GM18861 (cell line): ENCODE measurements around the gene ATP1A4.
"Not testable (repeated sequence)": the region's sequence is repeated elsewhere in the genome, so short reads cannot be mapped to it uniquely, and the experiment has no call there.

Experiments
- ATAC-seq: cut with Tn5 transposase; IDR thresholded peaks from one replicate; pipeline ENCODE4 v1.9.1; 2021; ENCODE audit not compliant: unreplicated experiment

ATP1A4 gene

DNA sequence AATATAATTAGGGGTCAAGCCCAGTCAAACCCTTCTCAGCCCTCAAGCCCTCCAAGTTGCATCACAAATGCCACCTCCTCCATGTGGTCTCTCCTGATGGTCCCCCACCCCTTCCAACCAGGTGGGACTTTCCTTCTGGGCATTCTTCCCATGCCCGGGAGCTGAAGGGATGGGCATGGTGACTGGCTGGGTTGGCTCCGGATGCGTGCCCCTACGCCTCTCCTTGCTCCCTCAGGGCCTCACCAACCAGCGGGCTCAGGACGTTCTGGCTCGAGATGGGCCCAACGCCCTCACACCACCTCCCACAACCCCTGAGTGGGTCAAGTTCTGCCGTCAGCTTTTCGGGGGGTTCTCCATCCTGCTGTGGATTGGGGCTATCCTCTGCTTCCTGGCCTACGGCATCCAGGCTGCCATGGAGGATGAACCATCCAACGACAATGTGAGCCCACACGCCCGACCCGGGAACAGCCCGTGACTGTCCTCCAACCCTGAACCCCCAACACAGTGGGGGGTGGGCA, 28.4 kb upstream of the ATP1A4 start:
- ATAC-seq = no peak

DNA sequence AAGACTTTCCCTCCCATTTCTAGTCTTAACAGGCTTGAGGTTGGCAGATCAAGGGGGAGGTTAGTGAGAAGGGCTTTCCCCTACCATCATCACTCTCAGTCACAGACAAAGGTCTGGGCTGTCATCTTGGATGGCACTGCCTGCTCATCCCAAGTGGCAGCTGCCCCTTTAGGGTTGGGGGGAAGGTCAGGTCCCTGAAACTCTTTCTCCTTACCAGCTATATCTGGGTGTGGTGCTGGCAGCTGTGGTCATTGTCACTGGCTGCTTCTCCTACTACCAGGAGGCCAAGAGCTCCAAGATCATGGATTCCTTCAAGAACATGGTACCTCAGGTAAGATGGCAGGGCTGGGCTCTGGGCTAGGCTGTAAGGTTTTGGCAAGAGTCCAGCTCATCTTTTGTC, 27.7 kb upstream of the ATP1A4 start:
- no peak for ATAC-seq

DNA sequence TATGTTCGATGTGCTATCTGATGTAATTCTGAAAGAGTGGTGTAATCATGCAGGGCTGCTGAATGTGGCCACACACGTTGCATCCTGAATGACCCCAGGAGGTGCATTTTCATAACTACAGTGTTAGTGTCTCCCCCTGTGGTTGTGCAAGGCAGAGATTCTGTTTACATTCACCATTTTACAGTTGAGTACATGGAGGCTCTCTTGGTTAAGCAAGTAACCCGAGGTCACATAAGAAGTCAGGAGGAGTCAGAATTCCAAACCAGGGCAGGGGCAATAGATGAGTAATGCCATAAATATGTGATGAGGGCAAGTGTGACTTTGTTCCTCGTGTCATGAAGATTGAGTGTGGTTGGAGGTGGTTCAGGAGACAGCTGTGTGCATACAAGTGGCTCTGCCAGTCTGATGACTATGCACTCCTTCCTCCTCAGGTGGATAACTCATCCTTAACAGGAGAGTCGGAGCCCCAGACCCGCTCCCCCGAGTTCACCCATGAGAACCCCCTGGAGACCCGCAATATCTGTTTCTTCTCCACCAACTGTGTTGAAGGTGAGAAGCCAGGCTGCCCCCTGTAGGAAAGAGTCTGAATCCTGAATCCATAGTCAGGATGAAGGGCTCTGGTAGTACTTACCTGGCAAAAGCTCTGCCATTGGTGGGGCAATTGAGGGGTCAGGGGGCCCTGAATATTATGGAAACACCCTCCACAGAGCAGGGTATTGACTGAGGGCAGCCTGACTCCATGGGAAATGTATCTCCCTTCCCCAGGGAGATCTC, 26.5 kb upstream of the ATP1A4 start:
- no peak for ATAC-seq

DNA sequence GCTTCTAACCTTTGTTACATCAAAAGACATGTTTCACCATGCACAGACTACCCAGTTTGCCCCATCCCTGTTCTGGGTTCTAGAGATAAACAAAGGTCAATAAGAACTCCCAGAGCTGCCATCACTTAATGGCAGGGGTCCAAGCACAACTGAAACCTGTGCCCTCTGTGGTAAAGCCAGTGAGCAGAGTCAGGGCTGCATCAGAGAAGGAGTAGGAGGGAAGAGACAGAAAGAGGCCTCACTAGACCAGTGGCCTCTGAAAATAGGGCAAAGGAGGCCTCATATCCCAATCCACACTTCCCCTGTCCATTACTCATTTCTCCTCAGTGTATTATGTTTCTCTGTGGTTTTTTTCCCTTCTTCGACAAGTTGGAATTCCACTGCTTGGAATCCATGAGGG, 25.7 kb upstream of the ATP1A4 start:
- ATAC-seq = no peak

DNA sequence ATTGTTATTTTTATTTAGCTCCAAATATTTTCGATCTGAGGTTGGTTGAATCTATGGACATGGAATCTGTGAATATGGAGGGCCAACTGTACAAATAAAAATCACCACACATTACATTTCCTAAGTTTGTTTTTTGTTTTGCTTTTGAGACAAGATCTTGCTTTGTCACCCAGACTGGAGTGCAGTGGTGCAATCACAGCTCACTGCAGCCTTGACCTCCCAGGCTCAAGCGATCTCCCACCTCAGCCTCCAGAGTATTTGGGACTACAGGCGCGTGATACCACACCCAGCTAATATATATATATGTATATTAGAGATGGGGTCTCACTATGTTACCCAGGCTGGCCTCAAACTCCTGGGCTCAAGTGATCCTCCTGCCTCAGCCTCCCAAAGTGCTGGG, 25.1 kb upstream of the ATP1A4 start:
- not testable (repeated sequence) for ATAC-seq

DNA sequence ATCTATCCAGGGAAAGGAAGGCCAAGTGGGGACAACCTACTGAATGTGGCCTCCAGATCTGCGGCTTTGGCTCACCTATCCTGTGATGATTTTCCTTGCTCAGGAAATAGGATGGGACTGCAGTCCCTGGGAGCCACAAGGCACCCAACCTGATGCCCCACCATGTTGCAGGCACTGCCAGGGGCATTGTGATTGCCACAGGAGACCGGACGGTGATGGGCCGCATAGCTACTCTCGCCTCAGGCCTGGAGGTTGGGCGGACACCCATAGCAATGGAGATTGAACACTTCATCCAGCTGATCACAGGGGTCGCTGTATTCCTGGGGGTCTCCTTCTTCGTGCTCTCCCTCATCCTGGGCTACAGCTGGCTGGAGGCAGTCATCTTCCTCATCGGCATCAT, 24.0 kb upstream of the ATP1A4 start:
- ATAC-seq = no peak

DNA sequence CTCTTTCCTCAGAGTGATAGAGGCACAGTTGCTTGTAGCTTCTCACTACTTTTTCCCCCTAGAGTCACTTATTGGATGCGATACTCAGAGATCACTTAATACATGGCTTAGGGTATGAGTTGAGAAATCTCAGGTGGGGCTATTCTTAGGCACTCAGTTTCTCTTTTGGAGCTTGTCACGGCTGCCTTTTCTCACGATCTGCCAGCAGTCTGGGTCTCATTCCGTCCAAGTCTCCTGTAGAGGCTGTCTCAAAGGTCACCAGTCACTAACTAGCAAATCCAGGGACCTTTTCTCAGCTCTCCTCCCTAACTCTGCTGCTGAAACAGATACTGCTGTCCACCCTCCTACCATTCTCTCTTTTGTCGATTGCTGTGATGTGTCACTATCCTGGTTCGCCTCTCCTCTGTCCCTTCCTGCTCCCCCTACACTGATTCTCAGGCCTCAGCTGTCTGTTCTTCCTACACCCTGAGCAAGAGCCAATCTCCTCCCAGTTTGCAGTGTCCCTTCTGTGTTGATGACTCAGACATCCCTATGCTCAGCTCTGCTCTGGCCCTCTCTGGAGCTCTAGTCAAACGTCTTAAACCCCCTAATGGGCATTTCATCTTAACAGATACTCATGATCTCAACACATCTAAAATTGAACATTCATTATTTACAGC, 23.4 kb upstream of the ATP1A4 start:
- no peak for ATAC-seq

DNA sequence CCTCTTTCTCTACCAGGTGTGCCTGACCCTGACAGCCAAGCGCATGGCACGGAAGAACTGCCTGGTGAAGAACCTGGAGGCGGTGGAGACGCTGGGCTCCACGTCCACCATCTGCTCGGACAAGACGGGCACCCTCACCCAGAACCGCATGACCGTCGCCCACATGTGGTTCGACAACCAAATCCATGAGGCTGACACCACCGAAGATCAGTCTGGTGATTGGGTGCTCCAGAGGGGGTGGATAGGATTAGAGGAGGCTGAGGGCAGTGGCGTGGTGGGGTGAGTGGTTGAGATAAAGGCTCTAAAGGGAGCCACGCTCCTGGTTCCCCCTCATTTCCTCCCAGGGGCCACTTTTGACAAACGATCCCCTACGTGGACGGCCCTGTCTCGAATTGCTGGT, 22.8 kb upstream of the ATP1A4 start:
- no peak for ATAC-seq

DNA sequence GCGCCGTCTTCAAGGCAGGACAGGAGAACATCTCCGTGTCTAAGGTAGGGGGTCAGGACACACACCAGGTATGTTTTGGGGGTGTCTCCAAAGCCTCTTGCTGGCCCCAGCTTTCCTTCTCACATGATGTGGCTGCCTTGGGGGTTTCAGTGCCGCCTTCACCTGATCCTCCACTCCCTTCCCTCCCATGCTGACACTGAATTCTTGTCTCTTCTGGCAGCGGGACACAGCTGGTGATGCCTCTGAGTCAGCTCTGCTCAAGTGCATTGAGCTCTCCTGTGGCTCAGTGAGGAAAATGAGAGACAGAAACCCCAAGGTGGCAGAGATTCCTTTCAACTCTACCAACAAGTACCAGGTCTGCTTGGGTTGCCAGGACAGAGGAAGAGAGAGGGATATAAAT, 22.4 kb upstream of the ATP1A4 start:
- ATAC-seq = no peak

DNA sequence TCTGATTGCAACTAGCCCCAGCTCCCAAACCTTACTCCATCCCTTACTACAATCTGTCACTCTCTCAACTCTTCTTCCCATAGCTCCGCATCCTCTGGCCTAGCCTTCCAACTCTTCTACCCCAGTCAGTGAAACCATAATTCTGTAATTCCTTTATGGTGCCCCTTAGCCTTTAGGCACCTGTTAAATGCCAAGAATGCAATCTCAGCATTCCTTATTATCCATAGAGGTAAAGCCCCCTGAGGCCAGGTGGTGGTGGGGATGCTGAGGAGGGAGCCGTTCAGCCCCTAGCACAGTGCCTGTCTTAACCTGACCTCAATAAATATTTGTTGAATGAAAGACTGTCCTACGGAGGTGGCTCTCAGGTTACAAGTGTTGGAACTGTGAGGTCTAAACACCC, 21.8 kb upstream of the ATP1A4 start:
- ATAC-seq = no peak

DNA sequence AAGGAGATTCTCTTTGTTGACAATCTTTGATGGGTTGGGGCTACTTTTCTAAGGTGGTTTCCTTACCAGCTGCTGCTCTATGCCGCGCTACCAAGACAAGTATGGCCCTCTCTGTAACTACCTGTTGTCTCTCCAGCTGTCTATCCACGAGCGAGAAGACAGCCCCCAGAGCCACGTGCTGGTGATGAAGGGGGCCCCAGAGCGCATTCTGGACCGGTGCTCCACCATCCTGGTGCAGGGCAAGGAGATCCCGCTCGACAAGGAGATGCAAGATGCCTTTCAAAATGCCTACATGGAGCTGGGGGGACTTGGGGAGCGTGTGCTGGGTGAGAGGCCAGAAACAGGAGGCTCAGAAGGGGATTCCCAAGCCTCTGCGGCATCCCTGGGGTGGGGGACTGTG, 21.4 kb upstream of the ATP1A4 start:
- ATAC-seq = no peak

DNA sequence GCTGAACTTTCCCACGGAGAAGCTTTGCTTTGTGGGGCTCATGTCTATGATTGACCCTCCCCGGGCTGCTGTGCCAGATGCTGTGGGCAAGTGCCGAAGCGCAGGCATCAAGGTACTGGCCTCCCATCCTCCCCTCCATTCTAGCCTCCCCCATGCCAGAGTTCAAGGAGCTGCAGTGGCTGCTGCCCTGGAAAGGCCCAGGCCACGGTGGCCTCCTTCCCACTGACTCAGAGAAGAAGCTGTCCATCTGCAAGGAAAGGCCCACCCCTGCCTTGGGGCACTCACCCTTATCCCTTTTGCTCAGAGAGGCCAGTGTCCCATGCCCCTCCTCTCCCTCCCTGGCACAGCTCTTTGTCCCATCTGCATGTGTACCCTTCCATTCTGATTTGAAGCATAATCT, 20.9 kb upstream of the ATP1A4 start:
- ATAC-seq = no peak

DNA sequence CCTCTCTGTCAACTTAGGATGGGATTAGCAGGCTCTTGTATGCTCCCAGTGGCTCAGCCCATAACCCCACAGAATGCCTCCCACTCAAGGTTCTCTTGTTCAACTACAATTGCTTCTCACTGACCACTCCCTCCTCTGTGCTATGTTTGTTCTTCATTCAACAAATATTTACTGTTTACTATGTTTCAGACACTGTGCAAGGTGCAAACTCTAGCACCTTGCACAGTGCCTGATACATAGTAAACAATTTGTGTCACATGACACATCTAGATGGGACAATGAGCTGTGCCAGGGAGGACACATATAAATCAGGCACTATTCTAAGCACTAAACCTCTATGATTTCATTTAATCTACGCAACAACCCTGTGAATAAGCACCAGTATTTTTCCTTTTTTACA, 20.5 kb upstream of the ATP1A4 start:
- no peak for ATAC-seq

DNA sequence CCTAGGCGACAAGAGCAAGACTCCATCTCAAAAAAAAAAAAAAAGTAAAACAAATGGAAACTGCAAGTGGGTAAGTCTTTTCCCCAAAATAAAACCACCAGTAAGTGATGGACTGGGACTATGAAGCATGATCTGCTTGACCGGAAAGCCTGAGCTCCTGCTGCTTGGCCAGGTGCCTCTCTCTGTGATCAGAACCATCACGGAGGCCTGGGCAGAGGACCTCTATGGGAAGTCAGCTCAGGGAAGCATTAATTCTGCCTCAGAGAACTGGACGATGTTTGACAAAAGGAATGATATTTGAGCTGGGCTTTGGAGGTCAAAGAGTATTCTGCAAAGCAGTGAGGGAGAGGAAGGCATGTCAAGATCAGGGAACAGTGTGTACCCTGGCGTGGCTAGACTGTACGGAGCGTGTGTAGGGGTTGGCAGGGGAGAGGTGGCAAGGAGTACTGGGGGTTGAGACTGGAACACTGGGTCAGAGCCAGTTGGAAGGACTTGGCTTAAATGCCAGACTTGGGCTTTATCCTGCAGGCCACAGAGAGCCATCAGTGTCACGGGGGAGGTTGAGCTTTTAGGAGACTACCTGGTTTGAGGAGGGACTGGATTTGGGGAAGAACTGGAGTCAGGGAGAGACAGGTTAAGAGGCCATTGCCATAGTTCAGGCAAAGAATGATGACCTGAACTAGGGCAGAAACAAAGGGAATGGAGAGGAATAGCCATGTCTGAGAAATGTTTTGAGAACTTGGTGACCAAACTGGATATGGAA, 19.4 kb upstream of the ATP1A4 start:
- ATAC-seq = no peak

DNA sequence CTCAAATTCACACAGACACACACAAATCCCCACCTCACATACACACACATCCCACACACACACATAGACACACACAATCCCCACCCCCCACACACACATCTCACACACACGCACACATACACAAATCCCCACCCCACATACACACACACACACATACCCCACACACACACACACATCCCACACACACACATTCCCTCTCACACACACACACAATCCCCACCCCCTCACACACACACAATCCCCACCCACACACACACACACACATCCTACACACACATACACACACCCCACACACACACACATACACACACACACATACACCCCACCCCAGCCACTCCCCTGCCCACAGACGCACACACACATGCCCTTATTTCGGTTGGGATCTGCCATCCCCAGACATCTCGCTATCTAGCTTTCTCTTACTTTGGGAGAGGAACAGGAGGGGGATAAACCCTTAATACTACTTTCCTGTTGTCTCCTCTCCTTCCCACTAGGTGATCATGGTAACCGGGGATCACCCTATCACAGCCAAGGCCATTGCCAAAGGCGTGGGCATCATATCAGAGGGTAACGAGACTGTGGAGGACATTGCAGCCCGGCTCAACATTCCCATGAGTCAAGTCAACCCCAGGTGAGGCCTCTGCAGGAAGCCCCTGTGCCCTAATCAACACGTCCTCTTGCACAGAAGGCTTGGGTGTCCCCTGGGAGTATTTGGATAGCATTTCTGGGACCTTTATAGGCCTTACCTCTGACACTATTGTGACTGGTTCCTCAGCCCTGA, 17.2 kb upstream of the ATP1A4 start:
- no peak for ATAC-seq

DNA sequence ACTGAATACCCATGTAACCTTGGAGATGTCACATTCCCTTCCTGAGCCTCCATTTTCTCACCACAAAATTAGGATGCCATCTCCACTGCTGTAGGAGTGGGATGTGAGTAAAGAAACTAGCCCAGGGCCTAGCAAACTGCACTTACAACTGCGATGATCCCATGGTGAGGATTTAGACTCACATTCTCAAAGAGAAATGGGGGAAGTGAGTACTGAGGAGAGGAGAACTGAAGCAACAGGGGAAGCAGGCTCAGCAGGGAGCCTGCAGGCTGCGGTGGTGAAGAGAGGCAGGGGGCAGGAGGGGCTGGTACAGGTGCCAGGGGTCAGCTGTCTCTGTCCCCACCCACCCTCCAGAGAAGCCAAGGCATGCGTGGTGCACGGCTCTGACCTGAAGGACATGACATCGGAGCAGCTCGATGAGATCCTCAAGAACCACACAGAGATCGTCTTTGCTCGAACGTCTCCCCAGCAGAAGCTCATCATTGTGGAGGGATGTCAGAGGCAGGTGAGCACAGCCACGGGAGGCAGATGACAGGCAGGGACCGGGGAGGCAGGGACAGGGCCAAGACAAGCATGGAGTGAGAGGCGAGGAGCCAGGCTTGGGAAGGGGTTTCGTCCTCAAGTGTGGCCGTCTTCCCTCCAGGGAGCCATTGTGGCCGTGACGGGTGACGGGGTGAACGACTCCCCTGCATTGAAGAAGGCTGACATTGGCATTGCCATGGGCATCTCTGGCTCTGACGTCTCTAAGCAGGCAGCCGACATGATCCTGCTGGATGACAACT, 16.4 kb upstream of the ATP1A4 start:
- ATAC-seq = no peak

DNA sequence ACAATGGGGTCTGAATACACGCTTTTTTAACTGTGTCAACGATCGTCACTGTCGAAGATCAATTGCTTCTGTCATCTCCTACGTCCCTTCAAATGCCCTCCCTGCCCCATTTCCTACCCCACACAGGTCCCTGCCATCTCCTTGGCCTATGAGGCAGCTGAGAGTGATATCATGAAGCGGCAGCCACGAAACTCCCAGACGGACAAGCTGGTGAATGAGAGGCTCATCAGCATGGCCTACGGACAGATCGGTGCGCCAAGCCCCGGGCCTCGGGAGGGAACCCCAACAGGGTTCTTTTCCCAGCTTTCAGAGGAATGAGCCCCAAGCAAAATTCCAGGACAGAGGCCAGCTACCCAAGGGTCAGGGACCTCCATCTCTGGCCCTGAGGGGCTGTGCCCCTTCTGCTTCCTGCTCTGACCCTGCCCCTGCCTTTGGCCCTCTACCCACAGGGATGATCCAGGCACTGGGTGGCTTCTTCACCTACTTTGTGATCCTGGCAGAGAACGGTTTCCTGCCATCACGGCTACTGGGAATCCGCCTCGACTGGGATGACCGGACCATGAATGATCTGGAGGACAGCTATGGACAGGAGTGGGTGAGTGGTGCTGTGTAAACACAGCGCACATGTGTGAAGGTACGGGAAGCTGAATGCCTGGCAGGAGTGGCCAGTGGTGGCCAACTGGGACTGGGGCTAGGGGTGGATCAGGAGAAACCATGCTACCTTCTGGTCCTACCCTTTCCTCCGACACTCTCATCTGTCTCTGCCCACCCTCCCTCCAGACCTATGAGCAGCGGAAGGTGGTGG, 15.1 kb upstream of the ATP1A4 start:
- no peak for ATAC-seq

DNA sequence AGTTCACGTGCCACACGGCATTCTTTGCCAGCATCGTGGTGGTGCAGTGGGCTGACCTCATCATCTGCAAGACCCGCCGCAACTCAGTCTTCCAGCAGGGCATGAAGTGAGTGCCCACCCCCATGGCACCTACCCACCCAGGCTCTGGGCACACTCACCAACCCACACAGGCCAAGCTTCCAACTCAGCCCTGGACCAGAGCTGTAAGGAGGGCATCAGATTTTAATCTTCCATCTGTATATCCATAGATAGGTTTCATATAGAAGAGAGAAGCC, 14.5 kb upstream of the ATP1A4 start:
- ATAC-seq = no peak

DNA sequence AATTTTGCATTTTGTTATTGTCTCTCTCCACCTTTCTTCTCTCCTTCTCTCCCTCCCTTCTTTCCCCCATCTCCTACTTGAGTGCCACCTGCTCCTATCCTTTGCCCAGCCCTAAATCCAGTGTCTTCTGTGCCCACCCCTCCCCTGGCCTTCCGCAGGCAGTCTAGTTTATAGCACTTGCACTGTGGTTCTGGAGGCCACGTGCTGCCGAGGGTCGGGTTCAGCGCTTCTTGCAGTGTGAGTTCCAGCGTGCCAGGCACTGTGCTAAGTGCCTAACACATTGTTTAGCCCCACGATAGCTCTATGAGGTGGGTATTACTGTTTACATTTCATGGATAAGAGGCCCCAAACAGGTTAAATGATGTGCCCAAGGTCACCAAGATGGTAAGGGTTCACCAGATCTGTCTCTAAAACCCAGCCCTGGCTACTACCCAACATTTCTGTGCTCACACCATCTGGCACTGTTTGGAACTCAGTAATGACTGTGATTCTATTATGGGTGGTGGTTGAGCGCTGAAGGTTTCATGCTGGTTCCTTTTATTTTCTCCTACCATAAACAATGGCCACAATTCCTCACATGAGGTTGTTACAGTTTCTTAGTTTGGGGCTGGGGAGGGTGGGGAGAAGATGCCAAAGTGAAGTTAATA, 14.1 kb upstream of the ATP1A4 start:
- no peak for ATAC-seq
